T-helper 22 cell (primary cell): ENCODE measurements around the gene LCN6.
"Not testable (repeated sequence)": the region's sequence is repeated elsewhere in the genome, so short reads cannot be mapped to it uniquely, and the experiment has no call there.

ENCODE experiments used
- DNase-seq: peaks from one replicate; pipeline ENCODE4 v3.0.0-alpha.2; 2020; ENCODE audit warnings: low read depth

Gene LCN6

DNA sequence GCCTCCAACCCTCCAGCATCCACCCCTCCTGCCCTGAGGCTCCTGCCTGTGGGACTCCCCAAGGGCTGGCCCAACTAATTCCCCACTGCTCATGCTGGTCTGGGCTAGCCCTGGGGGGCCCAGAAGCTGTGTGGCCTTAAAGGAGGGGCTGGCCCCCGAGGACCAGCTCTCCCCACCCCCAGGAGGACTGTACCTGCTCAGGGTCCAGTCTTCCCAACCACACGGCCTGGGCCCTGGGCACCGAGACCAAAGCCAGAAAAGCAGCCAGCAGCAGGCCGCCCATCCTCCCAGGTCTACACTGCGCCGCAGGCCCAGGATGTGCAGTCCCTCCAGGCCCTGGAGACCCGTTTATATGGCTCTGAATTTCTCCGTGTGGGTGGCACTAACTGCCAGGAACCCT, at the start of gene LCN6:
LCN6 (minus strand) TSS at position 325 of the 400 bp plus-strand sequence; CDS start at position 283, 42 bp downstream.
- no peak for DNase-seq

DNA sequence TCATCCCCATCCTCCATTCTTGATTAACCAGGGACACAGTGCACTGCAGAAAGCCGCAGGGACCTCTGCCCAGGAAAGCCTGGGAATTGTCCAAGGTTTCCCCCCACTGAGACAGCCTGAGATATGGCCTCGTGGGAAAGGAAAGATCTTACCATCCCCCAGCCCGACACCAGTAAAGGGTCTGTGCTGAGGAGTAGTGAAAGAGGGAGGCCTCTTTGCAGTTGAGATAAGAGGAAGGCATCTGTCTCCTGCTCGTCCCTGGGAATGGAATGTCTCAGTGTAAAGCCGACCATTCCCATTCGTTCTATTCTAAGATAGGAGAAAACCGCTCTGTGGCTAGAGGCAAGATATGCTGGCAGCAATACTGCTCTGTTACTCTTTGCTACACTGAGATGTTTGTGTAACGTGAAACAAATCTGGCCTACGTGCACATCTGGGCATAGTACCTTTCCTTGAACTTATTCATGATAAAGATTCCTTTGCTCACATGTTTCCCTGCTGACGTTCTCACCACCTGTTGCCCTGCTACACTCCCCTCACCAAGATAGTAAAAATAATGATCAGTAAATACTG, 48.5 kb upstream of the LCN6 start:
- DNase-seq = not testable (repeated sequence)

DNA sequence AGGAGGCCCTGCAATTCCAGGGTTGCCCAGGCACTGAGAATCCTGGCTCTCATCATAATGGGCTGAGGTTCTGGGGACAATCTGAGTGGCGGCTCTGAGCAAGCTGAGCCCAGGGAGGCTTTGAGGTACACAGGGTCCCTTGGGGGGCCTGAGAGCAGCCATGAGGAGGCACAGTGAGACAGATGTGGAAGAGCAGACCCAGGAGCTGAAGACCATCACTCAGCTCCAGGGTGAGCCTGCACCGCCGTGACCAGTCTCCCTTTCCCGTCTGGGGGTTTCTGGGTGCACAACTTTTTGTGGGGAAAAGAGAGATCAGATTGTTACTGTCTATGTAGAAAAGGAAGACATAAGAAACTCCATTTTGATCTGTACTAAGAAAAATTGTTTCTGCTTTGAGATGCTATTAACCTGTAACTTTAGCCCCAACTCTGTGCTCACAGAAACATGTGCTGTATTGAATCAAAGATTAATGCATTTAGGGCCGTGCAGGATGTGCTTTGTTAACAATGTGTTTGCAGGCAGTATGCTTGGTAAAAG, 48.0 kb upstream of the LCN6 start, which contains the start of gene CCDC183:
CCDC183 (plus strand) TSS at position 101 of the 537 bp plus-strand sequence; CDS start at position 161, 60 bp downstream.
- DNase-seq = no peak

DNA sequence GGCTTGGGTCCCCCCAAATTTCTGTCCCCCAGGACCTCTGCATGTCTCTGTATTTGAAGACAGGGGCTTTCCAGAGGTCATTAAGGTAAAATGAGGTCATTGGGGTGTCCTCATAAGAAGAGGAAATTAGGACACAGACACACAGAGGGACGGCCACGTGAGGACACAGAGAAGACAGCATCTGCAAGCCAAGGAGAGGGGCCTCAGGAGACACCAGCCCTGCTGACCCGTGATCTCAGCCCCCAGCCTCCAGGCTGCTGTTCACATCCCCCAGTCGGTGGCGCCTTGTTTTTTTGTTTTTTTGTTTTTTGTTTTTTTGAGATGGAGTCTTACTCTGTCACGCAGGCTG, 46.6 kb upstream of the LCN6 start:
- DNase-seq = no peak

DNA sequence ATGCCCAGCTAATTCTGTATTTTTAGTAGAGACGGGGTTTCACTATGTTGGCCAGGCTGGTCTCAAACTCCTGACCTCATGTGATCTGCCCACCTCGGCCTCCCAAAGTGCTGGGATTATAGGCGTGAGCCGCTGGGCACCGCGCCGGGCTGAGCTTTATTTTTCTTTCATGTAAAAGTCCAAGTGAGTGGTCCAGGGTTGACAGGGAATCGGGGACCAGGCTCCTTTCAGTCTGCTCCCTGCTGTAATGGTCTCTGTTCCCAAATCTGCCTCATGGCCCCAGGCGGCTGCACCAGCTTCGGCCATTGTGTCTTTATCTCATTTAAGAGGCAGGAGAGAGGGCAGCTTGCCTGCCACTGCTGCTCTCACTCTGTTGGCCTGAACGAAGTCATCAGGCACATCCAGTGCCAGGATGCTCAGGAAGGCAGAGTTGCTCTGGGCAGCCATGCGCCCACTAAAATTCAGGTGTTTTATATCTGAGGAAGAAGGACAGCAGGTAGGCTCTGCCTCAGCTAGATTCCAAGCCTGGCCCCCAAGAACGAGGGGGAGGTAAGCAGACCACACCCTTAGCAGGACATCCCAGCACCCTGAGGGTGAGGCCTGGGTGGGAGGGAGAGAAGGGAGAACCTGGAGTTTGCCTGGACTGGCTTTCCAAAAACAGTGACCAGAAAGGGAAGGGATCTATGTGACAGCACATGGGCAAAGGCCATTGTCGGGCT, 46.1 kb upstream of the LCN6 start:
- DNase-seq = no peak

GRCh38 chr9:136793086-136793946, 45.0 kb upstream of the LCN6 start:
- no peak for DNase-seq

GRCh38 chr9:136792321-136793085, 44.2 kb upstream of the LCN6 start:
- DNase-seq = no peak

DNA sequence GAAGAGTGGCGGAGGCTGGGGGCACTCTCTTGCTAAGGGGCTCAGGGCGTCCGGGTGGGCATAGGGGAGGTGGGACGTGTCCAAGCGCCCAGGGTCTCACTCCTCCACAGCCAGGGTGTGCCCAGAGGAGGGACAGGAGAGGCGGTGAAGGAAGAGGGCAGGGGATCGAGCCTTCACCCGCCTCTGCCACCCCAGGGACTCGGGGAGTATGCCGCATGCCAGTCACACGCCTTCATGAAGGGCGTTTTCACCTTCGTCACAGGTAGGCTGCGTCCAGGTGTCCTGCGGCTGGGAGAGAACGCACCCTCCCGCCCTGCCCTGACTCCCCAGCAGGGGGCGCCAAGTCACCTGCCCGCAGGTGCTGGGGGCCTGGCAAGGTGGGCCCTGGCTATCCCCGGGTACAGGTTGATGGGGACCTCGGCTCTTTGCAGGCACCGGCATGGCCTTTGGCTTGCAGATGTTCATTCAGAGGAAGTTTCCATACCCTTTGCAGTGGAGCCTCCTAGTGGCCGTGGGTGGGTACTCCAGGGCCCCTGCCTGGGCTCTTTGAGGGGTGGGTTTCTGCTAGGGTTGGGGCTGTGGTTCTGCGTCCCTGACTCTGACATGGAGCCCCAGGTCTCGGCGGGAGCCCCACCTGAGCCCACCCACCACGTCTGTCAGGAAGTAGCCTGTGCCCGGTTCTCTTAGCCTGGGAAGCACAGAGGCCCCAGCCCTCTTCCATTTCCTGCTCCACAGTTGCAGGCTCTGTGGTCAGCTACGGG, 43.4 kb upstream of the LCN6 start:
- peak; percentile 52 for DNase-seq

- peak; percentile 100 for DNase-seq
These were observed 42.6 kb upstream of the LCN6 start, which contains the start of gene TMEM141 for GRCh38 chr9:136790640-136791515. Gene TMEM141, plus strand, starts transcription at chr9:136791344. Its CDS starts 27 bp downstream, at chr9:136791371.

- DNase-seq = no peak
These were observed 41.2 kb upstream of the LCN6 start for GRCh38 chr9:136789523-136789937.

DNA sequence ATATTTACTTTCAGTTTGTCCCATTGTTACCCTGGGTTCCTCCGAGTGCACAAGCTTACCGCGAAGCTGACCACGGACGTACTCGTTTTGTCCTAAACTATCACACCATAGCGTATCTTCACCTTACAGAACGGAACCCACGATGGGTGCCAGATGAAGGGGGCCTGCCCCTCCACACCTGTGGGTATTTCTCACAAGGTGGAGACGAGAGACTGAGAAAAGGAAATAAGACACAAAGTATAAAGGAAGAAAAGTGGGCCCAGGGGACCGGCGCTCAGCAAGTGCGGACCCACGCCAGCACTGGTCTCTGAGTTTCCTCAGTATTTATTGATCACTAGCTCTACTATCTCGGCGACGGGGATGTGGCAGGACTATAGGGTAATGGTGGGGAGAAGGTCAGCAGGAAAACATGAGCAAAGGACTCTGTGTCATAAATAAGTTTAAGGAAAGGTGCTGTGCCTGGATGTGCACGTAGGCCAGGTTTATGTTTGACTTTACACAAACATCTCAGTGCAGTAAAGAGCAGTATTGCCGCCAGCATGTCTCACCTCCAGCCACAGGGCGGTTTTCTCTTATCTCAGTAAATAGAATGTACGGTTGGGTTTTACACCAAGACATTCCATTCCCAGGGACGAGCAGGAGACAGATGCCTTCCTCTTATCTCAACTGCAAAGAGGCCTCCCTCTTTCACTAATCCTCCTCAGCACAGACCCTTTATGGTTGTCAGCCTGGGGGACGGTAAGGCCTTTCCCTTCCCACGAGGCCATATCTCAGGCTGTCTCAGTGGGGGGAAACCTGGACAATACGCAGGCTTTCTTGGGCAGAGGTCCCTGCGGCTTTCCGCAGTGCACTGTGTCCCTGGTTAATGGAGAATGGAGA, 40.6 kb upstream of the LCN6 start:
- not testable (repeated sequence) for DNase-seq

- DNase-seq = peak; percentile 39
These were observed 39.5 kb upstream of the LCN6 start for GRCh38 chr9:136787690-136788400.

- not testable (repeated sequence) for DNase-seq
These were observed 38.7 kb upstream of the LCN6 start for GRCh38 chr9:136786983-136787382.

DNA sequence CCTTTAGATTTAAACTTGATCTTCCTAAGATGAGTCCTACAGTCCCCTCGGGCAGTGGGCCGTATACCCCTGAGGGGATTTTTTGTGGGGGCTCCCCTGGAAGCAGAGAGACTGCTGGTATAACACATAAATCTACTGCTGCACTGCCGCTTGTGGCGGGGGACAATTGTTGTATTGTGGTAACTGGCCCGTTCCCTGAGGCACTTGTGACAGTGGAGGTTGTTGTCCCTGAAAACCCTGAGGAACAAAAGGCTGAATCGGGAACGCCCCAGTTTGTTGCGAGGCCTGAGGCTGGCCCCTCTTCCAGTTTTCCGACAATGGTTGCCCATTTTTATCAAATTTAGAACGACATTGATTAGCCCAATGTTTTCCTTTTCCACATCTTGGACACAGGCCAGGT, 38.1 kb upstream of the LCN6 start:
- no peak for DNase-seq

GRCh38 chr9:136785565-136786355, 37.4 kb upstream of the LCN6 start:
- DNase-seq = not testable (repeated sequence)

DNA sequence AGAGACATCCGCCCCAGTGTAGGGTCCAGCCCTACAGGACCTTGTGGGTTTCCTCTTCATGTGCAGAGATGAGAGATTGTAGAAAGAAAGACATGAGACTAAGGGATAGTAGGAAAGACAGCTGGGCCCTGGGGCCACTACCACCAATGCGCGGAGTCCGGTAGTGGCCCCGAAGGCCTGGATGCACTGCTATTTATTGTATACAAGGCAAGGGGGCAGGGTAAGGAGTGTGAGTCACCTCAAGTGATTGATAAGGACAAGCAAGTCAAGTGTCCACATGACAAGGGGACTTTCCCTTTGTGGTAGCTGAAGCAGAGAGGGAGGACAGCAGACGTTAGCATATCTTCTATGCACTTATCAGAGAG, 36.7 kb upstream of the LCN6 start:
- DNase-seq = no peak

DNA sequence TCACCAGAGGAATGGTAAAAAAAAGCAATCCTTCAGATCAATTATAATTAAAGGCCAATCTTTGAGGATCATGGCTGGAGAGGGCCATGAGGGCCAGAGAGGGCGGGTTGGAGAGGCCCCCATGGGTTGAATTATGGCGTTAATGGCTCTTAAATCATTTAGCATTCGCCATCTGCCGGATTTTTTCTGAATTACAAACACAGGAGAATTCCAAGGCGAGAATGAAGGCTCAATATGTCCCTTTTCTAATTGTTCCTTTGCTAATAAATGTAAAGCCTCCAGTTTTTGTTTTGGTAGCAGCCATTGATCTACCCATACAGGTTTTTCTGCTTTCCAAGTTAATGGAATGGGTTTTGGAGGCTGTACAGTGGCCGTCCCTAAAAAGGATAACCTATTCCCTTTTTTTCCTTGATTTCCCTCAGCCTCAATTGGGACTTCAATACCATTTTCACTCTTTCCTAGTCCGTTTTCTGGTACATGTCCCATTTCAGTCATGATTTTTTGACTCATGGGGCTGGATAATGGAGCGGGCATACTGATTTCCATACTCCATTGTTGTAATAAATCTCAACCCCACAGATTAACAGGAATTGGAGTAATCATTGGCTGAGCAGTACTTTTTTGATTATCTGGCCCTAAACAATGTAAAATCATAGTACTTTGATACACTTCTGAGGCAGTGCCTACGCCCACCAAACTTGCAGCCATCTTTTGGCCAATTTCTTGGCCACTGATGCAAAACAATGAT, 36.1 kb upstream of the LCN6 start:
- DNase-seq = no peak
